Loucy (cell line): Measurements from ENCODE around the gene ECT2L.

Source experiments
- H2AFZ ChIP-seq: fragments of 200-600 bp; sonication (generic); 2 replicates; pipeline ENCODE4 v1.6.0; 2016; ENCODE audit warnings: antibody characterized with exemption, mild to moderate bottlenecking, low read length, moderate library complexity
- H3F3A ChIP-seq: fragments of 200-600 bp; 2 replicates; pipeline ENCODE4 v1.6.0; 2016; ENCODE audit warnings: antibody characterized with exemption, low read depth, mild to moderate bottlenecking
- H3K27me3 ChIP-seq: fragments of 200-600 bp; sonication (generic); 2 replicates; pipeline ENCODE4 v1.6.1; 2014; ENCODE audit warnings: low read length, mild to moderate bottlenecking; ENCODE audit not compliant: insufficient read depth, poor library complexity, severe bottlenecking
- H3K36me3 ChIP-seq: fragments of 200-600 bp; sonication (generic); 2 replicates; pipeline ENCODE4 v1.6.1; 2016; ENCODE audit warnings: low read length; ENCODE audit not compliant: insufficient read depth
- H3K4me1 ChIP-seq: fragments of 200-600 bp; sonication (generic); 2 replicates; pipeline ENCODE4 v1.5.1; 2014; ENCODE audit warnings: low read length, mild to moderate bottlenecking; ENCODE audit not compliant: insufficient read depth, poor library complexity, severe bottlenecking
- H3K4me2 ChIP-seq: fragments of 200-600 bp; sonication (generic); 2 replicates; pipeline ENCODE4 v1.6.0; 2014; ENCODE audit warnings: antibody characterized with exemption, low read length, low read depth, mild to moderate bottlenecking; ENCODE audit not compliant: poor library complexity, severe bottlenecking
- H3K4me3 ChIP-seq: fragments of 200-600 bp; sonication (generic); 2 replicates; pipeline ENCODE4 v1.5.1; 2014; ENCODE audit warnings: low read length, mild to moderate bottlenecking, mixed read lengths; ENCODE audit not compliant: poor library complexity, severe bottlenecking
- H3K79me2 ChIP-seq: fragments of 200-600 bp; sonication (generic); 2 replicates; pipeline ENCODE4 v1.6.1; 2014; ENCODE audit warnings: low read length; ENCODE audit not compliant: insufficient read depth
- H3K9ac ChIP-seq: fragments of 200-600 bp; sonication (generic); 2 replicates; pipeline ENCODE4 v1.6.0; 2014; ENCODE audit warnings: mild to moderate bottlenecking, low read depth, low read length, moderate library complexity; ENCODE audit not compliant: poor library complexity, severe bottlenecking
- H3K9me2 ChIP-seq: fragments of 200-600 bp; sonication (generic); replicated peaks from 2 replicates; pipeline ENCODE4 v1.6.1; 2016; ENCODE audit warnings: low read depth, low read length, mixed read lengths
- H3K9me3 ChIP-seq: fragments of 200-600 bp; sonication (generic); 2 replicates; pipeline ENCODE4 v1.6.1; 2014; ENCODE audit warnings: mild to moderate bottlenecking, antibody characterized with exemption, low read length, low read depth; ENCODE audit not compliant: insufficient read depth
- H4K20me1 ChIP-seq: fragments of 200-600 bp; sonication (generic); 2 replicates; pipeline ENCODE4 v1.6.0; 2014; ENCODE audit warnings: antibody characterized with exemption, low read length, mild to moderate bottlenecking; ENCODE audit not compliant: insufficient read depth, poor library complexity, severe bottlenecking
- EZH2phosphoT487 ChIP-seq: fragments of 200-600 bp; IDR thresholded peaks from 2 replicates; pipeline ENCODE4 v1.6.1; 2018; ENCODE audit warnings: antibody characterized with exemption, mild to moderate bottlenecking, moderate library complexity, borderline replicate concordance
- TF ChIP-seq, protein P1 (sequence below): fragments of 200-600 bp; sonication (generic); conservative IDR thresholded peaks from 2 replicates; pipeline ENCODE4 v1.5.1; 2014; ENCODE audit warnings: mild to moderate bottlenecking, antibody characterized with exemption, low read length

Gene ECT2L

GRCh38 chr6:138837246-138837645 lies 41.4 kb downstream of the ECT2L start:
- TF ChIP-seq, protein P1, sequence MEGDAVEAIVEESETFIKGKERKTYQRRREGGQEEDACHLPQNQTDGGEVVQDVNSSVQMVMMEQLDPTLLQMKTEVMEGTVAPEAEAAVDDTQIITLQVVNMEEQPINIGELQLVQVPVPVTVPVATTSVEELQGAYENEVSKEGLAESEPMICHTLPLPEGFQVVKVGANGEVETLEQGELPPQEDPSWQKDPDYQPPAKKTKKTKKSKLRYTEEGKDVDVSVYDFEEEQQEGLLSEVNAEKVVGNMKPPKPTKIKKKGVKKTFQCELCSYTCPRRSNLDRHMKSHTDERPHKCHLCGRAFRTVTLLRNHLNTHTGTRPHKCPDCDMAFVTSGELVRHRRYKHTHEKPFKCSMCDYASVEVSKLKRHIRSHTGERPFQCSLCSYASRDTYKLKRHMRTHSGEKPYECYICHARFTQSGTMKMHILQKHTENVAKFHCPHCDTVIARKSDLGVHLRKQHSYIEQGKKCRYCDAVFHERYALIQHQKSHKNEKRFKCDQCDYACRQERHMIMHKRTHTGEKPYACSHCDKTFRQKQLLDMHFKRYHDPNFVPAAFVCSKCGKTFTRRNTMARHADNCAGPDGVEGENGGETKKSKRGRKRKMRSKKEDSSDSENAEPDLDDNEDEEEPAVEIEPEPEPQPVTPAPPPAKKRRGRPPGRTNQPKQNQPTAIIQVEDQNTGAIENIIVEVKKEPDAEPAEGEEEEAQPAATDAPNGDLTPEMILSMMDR, result no peak
- no peak for TF ChIP-seq EZH2phosphoT487
- H3K79me2 ChIP-seq, result no peaks in the 10 kb centered on the region
- H4K20me1 ChIP-seq, result no peaks in the 10 kb centered on the region
- no peaks in the 10 kb centered on the region for H3K36me3 ChIP-seq
- no peaks in the 10 kb centered on the region for H3K4me1 ChIP-seq
- no peaks in the 10 kb centered on the region for H3F3A ChIP-seq
- no peak overlapping the region for H3K4me3 ChIP-seq
- no peak overlapping the region for H2AFZ ChIP-seq
- H3K9me3 ChIP-seq, result no peaks in the 10 kb centered on the region
- no peak overlapping the region for H3K9ac ChIP-seq
- no peaks in the 10 kb centered on the region for H3K9me2 ChIP-seq
- H3K4me2 ChIP-seq, result no peak overlapping the region
- no peaks in the 10 kb centered on the region for H3K27me3 ChIP-seq

GRCh38 chr6:138844192-138844591 lies 48.3 kb downstream of the ECT2L start:
- no peaks in the 10 kb centered on the region for H3K4me1 ChIP-seq
- H3K4me3 ChIP-seq, result no peak overlapping the region
- no peak overlapping the region for H3K4me2 ChIP-seq
- H3K9me3 ChIP-seq, result no peaks in the 10 kb centered on the region
- H4K20me1 ChIP-seq, result no peaks in the 10 kb centered on the region
- H3K27me3 ChIP-seq, result no peaks in the 10 kb centered on the region
- no peak overlapping the region for H3K9ac ChIP-seq
- no peaks in the 10 kb centered on the region for H3K79me2 ChIP-seq
- H2AFZ ChIP-seq, result no peak overlapping the region
- H3K9me2 ChIP-seq, result no peaks in the 10 kb centered on the region
- no peaks in the 10 kb centered on the region for H3K36me3 ChIP-seq
- TF ChIP-seq, protein P1, result no peak
- TF ChIP-seq EZH2phosphoT487, result no peak
- no peaks in the 10 kb centered on the region for H3F3A ChIP-seq

- Histone ChIP-seq H3K4me3 (no peak overlapping the region), H3K27me3 (no peaks in the 10 kb centered on the region), H3F3A (no peaks in the 10 kb centered on the region), H3K9ac (no peak overlapping the region), H3K9me2 (no peaks in the 10 kb centered on the region), H4K20me1 (no peaks in the 10 kb centered on the region), H3K9me3 (no peaks in the 10 kb centered on the region), H3K4me2 (no peak overlapping the region), H3K79me2 (no peaks in the 10 kb centered on the region), H3K36me3 (no peaks in the 10 kb centered on the region), H3K4me1 (no peaks in the 10 kb centered on the region), H2AFZ (no peak overlapping the region)
- TF ChIP-seq, protein P1, result no peak
- TF ChIP-seq EZH2phosphoT487, result no peak
Observed at GRCh38 chr6:138847884-138848283, 52.0 kb downstream of the ECT2L start.
